ENCODE results near the gene DMRTA2.

GRCh38 chr1:50378770-50379169, 44.5 kb downstream of the DMRTA2 start:
- TF ChIP-seq CTCF (IDR thresholded peaks at IDR 0.05) = no peak
- no peak for TF ChIP-seq POLR2AphosphoS5 (IDR thresholded peaks at IDR 0.05)
- no peak for TF ChIP-seq POLR2A (IDR thresholded peaks at IDR 0.05)

Data from prostate gland (tissue), 2 donors.